NB4 (cell line): ENCODE results near the gene TTC22.

Experiments
- POLR2A ChIP-seq: IDR thresholded peaks from 2 replicates; pipeline ENCODE4 v1.6.1; 2011; ENCODE audit warnings: mild to moderate bottlenecking; ENCODE audit not compliant: insufficient read length; ENCODE audit errors: extremely low read depth
- TF ChIP-seq, protein P1 (sequence below): IDR thresholded peaks from one replicate; pipeline ENCODE4 v1.5.1; 2012; ENCODE audit warnings: low read depth, low read length

GRCh38 chr1:54833121-54833520, 32.0 kb upstream of the TTC22 start:
- TF ChIP-seq, protein P1, sequence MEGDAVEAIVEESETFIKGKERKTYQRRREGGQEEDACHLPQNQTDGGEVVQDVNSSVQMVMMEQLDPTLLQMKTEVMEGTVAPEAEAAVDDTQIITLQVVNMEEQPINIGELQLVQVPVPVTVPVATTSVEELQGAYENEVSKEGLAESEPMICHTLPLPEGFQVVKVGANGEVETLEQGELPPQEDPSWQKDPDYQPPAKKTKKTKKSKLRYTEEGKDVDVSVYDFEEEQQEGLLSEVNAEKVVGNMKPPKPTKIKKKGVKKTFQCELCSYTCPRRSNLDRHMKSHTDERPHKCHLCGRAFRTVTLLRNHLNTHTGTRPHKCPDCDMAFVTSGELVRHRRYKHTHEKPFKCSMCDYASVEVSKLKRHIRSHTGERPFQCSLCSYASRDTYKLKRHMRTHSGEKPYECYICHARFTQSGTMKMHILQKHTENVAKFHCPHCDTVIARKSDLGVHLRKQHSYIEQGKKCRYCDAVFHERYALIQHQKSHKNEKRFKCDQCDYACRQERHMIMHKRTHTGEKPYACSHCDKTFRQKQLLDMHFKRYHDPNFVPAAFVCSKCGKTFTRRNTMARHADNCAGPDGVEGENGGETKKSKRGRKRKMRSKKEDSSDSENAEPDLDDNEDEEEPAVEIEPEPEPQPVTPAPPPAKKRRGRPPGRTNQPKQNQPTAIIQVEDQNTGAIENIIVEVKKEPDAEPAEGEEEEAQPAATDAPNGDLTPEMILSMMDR, result no peak
- TF ChIP-seq POLR2A, result no peak
